ENCODE data around the gene MAP3K20. TPM values are rescaled to one million over a fixed set of nuclear protein-coding genes. Genes with fewer than 3 reads are reported as not detected.

Gene MAP3K20
- total and polyA plus RNA-seq, 2 donors (not counting 1 experiment from before 2014, with no cell fraction given), result 105 to 138 TPM

DNA sequence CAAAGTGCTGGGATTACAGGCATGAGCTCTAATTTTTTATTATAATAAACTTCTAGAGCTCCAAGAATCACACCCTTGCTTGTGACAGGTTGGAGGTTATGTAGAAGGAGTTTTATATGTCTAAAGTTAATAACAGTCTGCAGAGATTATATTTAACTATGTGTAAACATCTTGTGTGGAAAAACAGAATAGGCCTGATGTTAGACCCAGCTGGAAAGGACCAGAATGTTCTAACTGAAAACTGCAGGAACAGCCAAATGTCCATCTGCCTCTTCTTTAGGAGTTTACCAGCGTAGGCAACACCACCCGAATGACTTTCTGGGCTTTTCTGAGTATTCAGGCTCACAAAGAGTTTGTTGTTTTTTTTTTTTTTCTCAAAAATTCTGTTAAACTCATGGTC lies 211.9 kb downstream of the MAP3K20 start:
- Histone ChIP-seq H3K9me3 (ENCODE audit: control insufficient read depth, insufficient read depth, low read depth, low read length) (no peaks in the 10 kb centered on the region), H2AFZ (ENCODE audit: low read length) (no peak overlapping the region), H3K27ac (ENCODE audit: insufficient read depth, low read length) (no peak overlapping the region), H3K79me2 (ENCODE audit: control insufficient read depth, insufficient read depth, low read length) (no peaks in the 10 kb centered on the region), H3K4me2 (ENCODE audit: extremely low read depth, insufficient read depth, low read length) (no peak overlapping the region), H3K9ac (ENCODE audit: insufficient read depth, low read length) (no peak overlapping the region), H3K36me3 (ENCODE audit: control insufficient read depth, insufficient read depth, low read length) (no peaks in the 10 kb centered on the region), H3K27me3 (ENCODE audit: control insufficient read depth, insufficient read depth, low read length) (no peaks in the 10 kb centered on the region), H4K20me1 (ENCODE audit: control insufficient read depth, extremely low read depth, insufficient read depth, low read length) (no peaks in the 10 kb centered on the region), H3K4me3 (replicated peaks in 1 of 4; ENCODE audit: control extremely low read depth in 1 of 4, insufficient read depth in 1 of 4, low read depth in 3 of 4, low read length in 4 of 4) (no peak overlapping the region), H3K4me1 (ENCODE audit: control insufficient read depth, extremely low read depth, insufficient read depth, low read length) (no peaks in the 10 kb centered on the region)
- TF ChIP-seq, protein P1, sequence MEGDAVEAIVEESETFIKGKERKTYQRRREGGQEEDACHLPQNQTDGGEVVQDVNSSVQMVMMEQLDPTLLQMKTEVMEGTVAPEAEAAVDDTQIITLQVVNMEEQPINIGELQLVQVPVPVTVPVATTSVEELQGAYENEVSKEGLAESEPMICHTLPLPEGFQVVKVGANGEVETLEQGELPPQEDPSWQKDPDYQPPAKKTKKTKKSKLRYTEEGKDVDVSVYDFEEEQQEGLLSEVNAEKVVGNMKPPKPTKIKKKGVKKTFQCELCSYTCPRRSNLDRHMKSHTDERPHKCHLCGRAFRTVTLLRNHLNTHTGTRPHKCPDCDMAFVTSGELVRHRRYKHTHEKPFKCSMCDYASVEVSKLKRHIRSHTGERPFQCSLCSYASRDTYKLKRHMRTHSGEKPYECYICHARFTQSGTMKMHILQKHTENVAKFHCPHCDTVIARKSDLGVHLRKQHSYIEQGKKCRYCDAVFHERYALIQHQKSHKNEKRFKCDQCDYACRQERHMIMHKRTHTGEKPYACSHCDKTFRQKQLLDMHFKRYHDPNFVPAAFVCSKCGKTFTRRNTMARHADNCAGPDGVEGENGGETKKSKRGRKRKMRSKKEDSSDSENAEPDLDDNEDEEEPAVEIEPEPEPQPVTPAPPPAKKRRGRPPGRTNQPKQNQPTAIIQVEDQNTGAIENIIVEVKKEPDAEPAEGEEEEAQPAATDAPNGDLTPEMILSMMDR (conservative IDR thresholded peaks at IDR 0.05 in 1 of 2, IDR thresholded peaks at IDR 0.05 in 1 of 2; ENCODE audit: low read depth in 1 of 2, low read length in 2 of 2), result no peak
- no peak for TF ChIP-seq EZH2 (IDR thresholded peaks at IDR 0.05; ENCODE audit: low read length, missing control alignments)
- no peak for DNase-seq (ENCODE audit: low read depth in 2 of 2)

DNA sequence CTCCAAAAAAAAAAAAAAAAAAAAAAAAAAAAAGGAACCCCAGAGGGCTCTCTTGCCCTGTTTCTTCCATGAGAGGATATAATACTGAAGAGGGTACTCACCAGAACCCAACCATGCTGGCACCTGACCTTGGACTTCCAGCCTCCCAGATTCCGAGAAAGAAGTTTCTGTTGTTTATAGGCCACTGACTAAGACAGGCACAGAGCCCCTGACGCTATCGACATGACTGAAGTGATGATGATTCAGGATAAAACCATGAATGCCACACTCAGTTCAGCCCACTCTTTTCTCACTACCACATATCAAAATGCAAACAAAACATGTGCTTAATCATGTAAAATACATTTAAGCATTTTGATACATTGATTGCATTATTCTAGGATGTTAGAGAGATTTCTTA lies 212.9 kb downstream of the MAP3K20 start:
- Histone ChIP-seq H3K4me1 (ENCODE audit: control insufficient read depth, extremely low read depth, insufficient read depth, low read length) (no peaks in the 10 kb centered on the region), H2AFZ (ENCODE audit: low read length) (no peak overlapping the region), H4K20me1 (ENCODE audit: control insufficient read depth, extremely low read depth, insufficient read depth, low read length) (no peaks in the 10 kb centered on the region), H3K36me3 (ENCODE audit: control insufficient read depth, insufficient read depth, low read length) (no peaks in the 10 kb centered on the region), H3K9ac (ENCODE audit: insufficient read depth, low read length) (no peak overlapping the region), H3K9me3 (ENCODE audit: control insufficient read depth, insufficient read depth, low read depth, low read length) (no peaks in the 10 kb centered on the region), H3K4me3 (replicated peaks in 1 of 4; ENCODE audit: control extremely low read depth in 1 of 4, insufficient read depth in 1 of 4, low read depth in 3 of 4, low read length in 4 of 4) (no peak overlapping the region), H3K4me2 (ENCODE audit: extremely low read depth, insufficient read depth, low read length) (no peak overlapping the region), H3K27me3 (ENCODE audit: control insufficient read depth, insufficient read depth, low read length) (no peaks in the 10 kb centered on the region), H3K79me2 (ENCODE audit: control insufficient read depth, insufficient read depth, low read length) (no peaks in the 10 kb centered on the region), H3K27ac (ENCODE audit: insufficient read depth, low read length) (no peak overlapping the region)
- DNase-seq (ENCODE audit: low read depth in 2 of 2), result peak; percentile 6 to 83
- TF ChIP-seq EZH2 (IDR thresholded peaks at IDR 0.05; ENCODE audit: low read length, missing control alignments), result no peak
- TF ChIP-seq, protein P1 (conservative IDR thresholded peaks at IDR 0.05 in 1 of 2, IDR thresholded peaks at IDR 0.05 in 1 of 2; ENCODE audit: low read depth in 1 of 2, low read length in 2 of 2), result no peak

DNA sequence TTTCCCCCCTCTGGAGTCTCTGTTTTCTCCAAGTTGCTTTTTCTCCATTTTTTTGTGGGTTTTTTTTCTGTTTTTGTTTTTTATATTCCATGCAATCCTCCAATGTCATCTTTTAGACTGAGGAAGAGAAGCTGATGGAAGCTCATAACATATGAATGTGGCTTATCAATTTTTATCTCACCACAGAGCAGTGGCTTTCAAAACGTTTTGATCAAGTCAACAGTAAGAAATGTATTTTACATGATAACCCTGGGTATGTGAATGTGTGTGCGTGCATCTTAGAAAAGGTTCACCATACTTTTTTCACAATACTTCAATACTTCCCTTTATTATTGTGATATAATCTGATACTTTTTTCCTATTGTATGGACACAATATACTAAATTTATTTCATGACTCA lies 214.4 kb downstream of the MAP3K20 start:
- H3K9me3 ChIP-seq (ENCODE audit: control insufficient read depth, insufficient read depth, low read depth, low read length), result no peaks in the 10 kb centered on the region
- no peaks in the 10 kb centered on the region for H3K27me3 ChIP-seq (ENCODE audit: control insufficient read depth, insufficient read depth, low read length)
- H3K9ac ChIP-seq (ENCODE audit: insufficient read depth, low read length), result no peak overlapping the region
- H3K4me3 ChIP-seq (replicated peaks in 1 of 4; ENCODE audit: control extremely low read depth in 1 of 4, insufficient read depth in 1 of 4, low read depth in 3 of 4, low read length in 4 of 4), result no peak overlapping the region
- H3K4me1 ChIP-seq (ENCODE audit: control insufficient read depth, extremely low read depth, insufficient read depth, low read length), result no peaks in the 10 kb centered on the region
- no peaks in the 10 kb centered on the region for H3K36me3 ChIP-seq (ENCODE audit: control insufficient read depth, insufficient read depth, low read length)
- no peak overlapping the region for H3K27ac ChIP-seq (ENCODE audit: insufficient read depth, low read length)
- DNase-seq (ENCODE audit: low read depth in 2 of 2), result peak in 1 of 2 donors; percentile 67
- no peaks in the 10 kb centered on the region for H3K79me2 ChIP-seq (ENCODE audit: control insufficient read depth, insufficient read depth, low read length)
- H3K4me2 ChIP-seq (ENCODE audit: extremely low read depth, insufficient read depth, low read length), result no peak overlapping the region
- no peak overlapping the region for H2AFZ ChIP-seq (ENCODE audit: low read length)
- no peaks in the 10 kb centered on the region for H4K20me1 ChIP-seq (ENCODE audit: control insufficient read depth, extremely low read depth, insufficient read depth, low read length)
- no peak for TF ChIP-seq EZH2 (IDR thresholded peaks at IDR 0.05; ENCODE audit: low read length, missing control alignments)
- TF ChIP-seq, protein P1 (conservative IDR thresholded peaks at IDR 0.05 in 1 of 2, IDR thresholded peaks at IDR 0.05 in 1 of 2; ENCODE audit: low read depth in 1 of 2, low read length in 2 of 2), result no peak
